ENCODE results near the gene SLC25A22.

Gene SLC25A22

DNA sequence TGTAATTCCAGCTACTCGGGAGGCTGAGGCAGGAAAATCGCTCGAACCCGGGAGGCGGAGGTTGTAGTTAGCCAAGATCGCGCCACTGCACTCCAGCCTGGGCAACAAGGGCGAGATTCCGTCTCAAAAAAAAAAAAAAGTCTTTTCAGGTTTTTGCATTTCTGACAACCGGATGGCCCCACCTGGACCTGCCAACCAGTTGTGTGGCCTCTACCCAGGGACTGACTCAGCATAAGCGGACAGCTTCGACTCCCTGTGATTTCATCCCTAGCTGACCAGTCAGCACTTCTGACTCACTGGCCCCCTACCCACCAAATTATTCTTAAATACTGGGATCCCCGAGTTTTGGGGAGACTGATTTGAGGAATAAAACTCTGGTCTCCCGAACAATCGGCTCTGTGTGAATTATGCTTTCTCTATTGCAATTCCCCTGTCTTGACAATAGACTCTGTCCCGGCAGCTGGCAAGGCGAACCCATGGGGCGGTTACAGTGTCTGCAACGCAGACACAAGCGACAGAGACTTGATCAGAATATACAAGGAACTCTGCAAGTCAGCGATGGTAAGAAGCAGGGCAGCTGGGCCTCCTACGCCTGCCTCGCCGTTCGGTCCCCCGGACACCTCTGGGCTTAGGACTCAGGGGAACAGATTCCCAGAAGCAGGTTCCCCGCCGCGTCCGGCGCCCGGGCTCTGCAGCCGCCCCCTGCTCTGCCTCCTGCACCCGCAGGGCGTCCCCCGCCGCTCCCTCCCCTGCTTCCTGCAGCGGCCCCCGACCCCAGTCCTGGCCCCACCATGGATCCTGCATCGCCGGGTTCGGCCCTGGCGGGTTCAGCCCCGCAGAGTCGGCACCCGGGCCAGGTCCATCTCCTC, 51.6 kb downstream of the SLC25A22 start:
- no peak for DNase-seq (ENCODE audit: low read depth)

DNA sequence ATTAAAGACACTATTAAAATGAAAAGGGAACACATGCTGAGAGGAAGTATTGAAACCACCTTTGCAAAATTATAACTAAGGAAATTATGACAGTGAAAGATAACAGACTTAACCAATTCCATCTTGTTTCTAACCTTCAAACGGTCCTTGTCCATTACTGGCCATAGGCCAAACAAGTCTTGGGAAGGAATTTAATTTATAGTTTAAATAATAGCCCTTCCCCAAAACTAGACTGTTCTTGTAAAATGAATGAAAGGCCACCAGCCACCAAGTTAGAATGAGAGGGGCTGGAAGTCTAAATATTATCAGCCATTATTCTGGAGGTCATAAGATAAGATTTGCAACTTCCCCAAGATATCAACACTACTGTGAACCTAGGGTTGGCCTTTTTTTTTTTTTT, 52.7 kb downstream of the SLC25A22 start:
- DNase-seq (ENCODE audit: low read depth): no peak

DNA sequence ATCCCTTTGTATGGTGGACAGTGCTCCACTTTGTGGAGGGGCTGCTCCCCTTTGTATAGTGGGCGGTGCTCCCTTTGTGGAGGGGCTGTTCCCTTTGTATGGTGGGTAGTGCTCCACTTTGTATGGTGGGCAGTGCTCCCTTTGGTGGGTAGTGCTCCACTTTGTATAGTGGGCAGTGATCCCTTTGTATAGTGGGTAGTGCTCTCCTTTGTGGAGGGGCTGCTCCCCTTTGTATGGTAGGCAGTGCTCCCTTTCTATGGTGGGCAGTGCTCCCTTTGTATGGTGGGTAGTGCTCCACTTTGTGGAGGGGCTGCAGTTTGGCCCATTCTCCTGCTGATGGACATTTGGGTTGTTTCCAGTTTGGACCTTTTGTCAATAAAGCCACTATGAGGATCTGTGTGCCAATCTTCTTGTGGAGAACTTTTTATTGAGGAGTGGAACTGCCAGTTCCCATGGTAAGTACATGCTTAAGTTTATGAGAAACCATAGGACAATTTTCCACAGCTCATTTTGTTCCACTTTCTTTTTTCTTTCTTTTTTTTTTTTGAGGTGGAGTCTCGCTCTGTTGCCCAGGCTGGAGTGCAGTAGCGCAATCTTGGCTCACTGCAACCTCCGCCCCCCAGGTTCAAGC, 55.4 kb downstream of the SLC25A22 start:
- DNase-seq (ENCODE audit: low read depth): no peak

DNA sequence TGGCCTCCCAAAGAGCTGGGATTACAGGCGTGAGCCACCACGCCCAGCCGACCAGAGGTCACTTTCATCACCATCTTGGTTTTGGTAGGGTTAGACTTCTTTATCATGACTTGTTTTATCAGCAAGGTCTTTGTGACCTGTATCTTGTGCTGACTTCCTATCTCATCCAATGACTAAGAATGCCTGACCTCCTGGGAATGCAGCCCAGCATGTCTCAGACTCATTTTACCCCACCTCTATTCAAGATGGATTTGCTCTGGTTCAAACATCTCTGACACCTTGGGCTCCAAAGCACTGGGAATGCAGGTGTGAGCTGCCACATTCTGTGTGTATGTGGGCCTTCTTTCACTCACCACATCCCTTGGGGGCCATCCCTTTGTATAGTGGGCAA, 55.9 kb downstream of the SLC25A22 start:
- no peak for DNase-seq (ENCODE audit: low read depth)
